Neuronal stem cell (in vitro differentiated cells): ENCODE measurements around the gene ZNF618.
A peak's percentile ranks its signal among the peaks of the same experiment; 100 is the strongest.

Experiments used
- DNase-seq: peaks from one replicate; pipeline ENCODE4 v3.0.0-alpha.2; 2013; ENCODE audit warnings: low spot score
- H2AFZ ChIP-seq: one replicate; pipeline ENCODE4 v1.6.1; 2013; ENCODE audit warnings: mild to moderate bottlenecking, low read length, inconsistent platforms
- H2AK5ac ChIP-seq: 2 replicates; pipeline ENCODE4 v1.6.1; 2013; ENCODE audit warnings: low read depth, mild to moderate bottlenecking, inconsistent platforms, low read length, moderate library complexity, mixed read lengths
- H2BK120ac ChIP-seq: 2 replicates; pipeline ENCODE4 v1.6.1; 2013; ENCODE audit warnings: low read depth, mild to moderate bottlenecking, inconsistent platforms, low read length, moderate library complexity, mixed read lengths
- H2BK12ac ChIP-seq: one replicate; pipeline ENCODE4 v1.6.1; 2013; ENCODE audit warnings: low read length, inconsistent platforms
- H2BK15ac ChIP-seq: 2 replicates; pipeline ENCODE4 v1.6.1; 2013; ENCODE audit warnings: mild to moderate bottlenecking, low read length, inconsistent platforms, mixed read lengths
- H2BK5ac ChIP-seq: one replicate; pipeline ENCODE4 v1.6.1; 2013; ENCODE audit warnings: inconsistent platforms, mild to moderate bottlenecking, low read length, moderate library complexity
- H3K14ac ChIP-seq: one replicate; pipeline ENCODE4 v1.6.1; 2013; ENCODE audit warnings: low read length, inconsistent platforms
- H3K18ac ChIP-seq: 2 replicates; pipeline ENCODE4 v1.6.1; 2013; ENCODE audit warnings: low read length, inconsistent platforms
- H3K23ac ChIP-seq: 2 replicates; pipeline ENCODE4 v1.6.1; 2013; ENCODE audit warnings: low read depth, mild to moderate bottlenecking, mixed read lengths, low read length, inconsistent platforms; ENCODE audit not compliant: poor library complexity
- H3K27ac ChIP-seq: replicated peaks from 3 replicates; pipeline ENCODE4 v1.5.1; 2013; ENCODE audit warnings: low read length, inconsistent platforms
- H3K27me3 ChIP-seq, 3 experiments: 2 replicates each; pipeline ENCODE4 v1.6.1; 2013; ENCODE audit warnings: low read length in 3 of 3, mild to moderate bottlenecking in 2 of 3, inconsistent platforms in 1 of 3, low read depth in 1 of 3, mixed read lengths in 1 of 3, moderate library complexity in 1 of 3; ENCODE audit not compliant: control insufficient read depth in 3 of 3, insufficient read depth in 3 of 3
- H3K36me3 ChIP-seq, 2 donors: replicated peaks in 1 of 2; 2 replicates each; pipeline ENCODE4 v1.6.1; 2013; ENCODE audit warnings: low read length in 2 of 2; ENCODE audit not compliant: control insufficient read depth in 2 of 2, insufficient read depth in 2 of 2
- H3K4ac ChIP-seq: 2 replicates; pipeline ENCODE4 v1.6.1; 2013; ENCODE audit warnings: inconsistent platforms, mild to moderate bottlenecking, low read length, moderate library complexity
- H3K4me1 ChIP-seq, 2 donors: 1 replicate in 1 of 2; 2 replicates in 1 of 2; pipeline ENCODE4 v1.6.1; 2013; ENCODE audit warnings: low read length in 2 of 2, low read depth in 1 of 2; ENCODE audit not compliant: control insufficient read depth in 2 of 2, insufficient read depth in 1 of 2
- H3K4me2 ChIP-seq: one replicate; pipeline ENCODE4 v1.6.1; 2013; ENCODE audit warnings: mild to moderate bottlenecking, low read length, inconsistent platforms; ENCODE audit not compliant: insufficient read depth, poor library complexity, severe bottlenecking
- H3K4me3 ChIP-seq, 2 donors: 2 replicates each; pipeline ENCODE4 v1.5.1; 2013; ENCODE audit warnings: low read length in 2 of 2, mild to moderate bottlenecking in 2 of 2, inconsistent platforms in 1 of 2, moderate library complexity in 1 of 2
- H3K79me1 ChIP-seq: one replicate; pipeline ENCODE4 v1.6.1; 2013; ENCODE audit warnings: low read depth, mild to moderate bottlenecking, inconsistent platforms, low read length, moderate library complexity
- H3K9ac ChIP-seq: one replicate; pipeline ENCODE4 v1.6.1; 2013; ENCODE audit warnings: mild to moderate bottlenecking, low read depth, low read length, inconsistent platforms; ENCODE audit not compliant: poor library complexity
- H3K9me3 ChIP-seq, 2 donors: replicated peaks in 1 of 2; 2 replicates each; pipeline versions ENCODE3 to v1.6.1; 2013; ENCODE audit warnings: low read length in 2 of 2, mild to moderate bottlenecking in 2 of 2, inconsistent platforms in 1 of 2, low read depth in 1 of 2, mixed read lengths in 1 of 2, moderate library complexity in 1 of 2; ENCODE audit not compliant: control insufficient read depth in 2 of 2, insufficient read depth in 1 of 2
- H4K8ac ChIP-seq: one replicate; pipeline ENCODE4 v1.6.1; 2013; ENCODE audit warnings: low read depth, mild to moderate bottlenecking, inconsistent platforms, low read length, moderate library complexity
- H4K91ac ChIP-seq: one replicate; pipeline ENCODE4 v1.6.1; 2013; ENCODE audit warnings: low read length, low read depth, mild to moderate bottlenecking, inconsistent platforms; ENCODE audit not compliant: poor library complexity
- WGBS, 2 donors: extraction: QIAGEN DNeasy Blood & Tissue Kit; methylation state at CpG; one replicate each; pipeline ENCODE4 v1.1.7; 2013; ENCODE audit warnings: missing lambda C conversion rate in 2 of 2, mixed read lengths in 1 of 2; ENCODE audit not compliant: insufficient read length in 2 of 2, insufficient replicate concordance in 1 of 2; ENCODE audit errors: extremely low coverage in 2 of 2; 5-methylcytosine and 5-hydroxymethylcytosine counted together

The ZNF618 gene

GRCh38 chr9:114004221-114004716 is 128.2 kb downstream of the ZNF618 start:
- H3K4me3 ChIP-seq, result no peak overlapping the region
- H2BK120ac ChIP-seq, result no peak overlapping the region
- no peak overlapping the region for H3K23ac ChIP-seq
- no peak overlapping the region for H3K27ac ChIP-seq
- H3K14ac ChIP-seq, result no peak overlapping the region
- no peak overlapping the region for H2BK5ac ChIP-seq
- no peak for DNase-seq
- H3K9me3 ChIP-seq, result peaks cover 2% of the 10 kb centered on the region in 2 donors
- H3K4me2 ChIP-seq, result no peak overlapping the region
- H3K4ac ChIP-seq, result no peak overlapping the region
- no peak overlapping the region for H2AK5ac ChIP-seq
- no peak overlapping the region for H4K91ac ChIP-seq
- H3K4me1 ChIP-seq, result no peaks in the 10 kb centered on the region
- no CpG with 5 or more reads among the region's 15 CpGs for WGBS, 2 donors
- H2AFZ ChIP-seq, result no peak overlapping the region
- no peaks in the 10 kb centered on the region for H3K27me3 ChIP-seq
- peaks cover 54 to 93% of the 10 kb centered on the region in 2 donors for H3K36me3 ChIP-seq
- no peak overlapping the region for H4K8ac ChIP-seq
- H3K79me1 ChIP-seq, result no peaks in the 10 kb centered on the region
- no peak overlapping the region for H2BK15ac ChIP-seq
- no peak overlapping the region for H3K9ac ChIP-seq
- no peak overlapping the region for H3K18ac ChIP-seq
- H2BK12ac ChIP-seq, result no peak overlapping the region

- Histone ChIP-seq H2BK120ac (no peak overlapping the region), H3K14ac (no peak overlapping the region), H2AFZ (no peak overlapping the region), H2BK15ac (no peak overlapping the region), H3K79me1 (no peaks in the 10 kb centered on the region), H3K4ac (no peak overlapping the region), H3K27me3 (no peaks in the 10 kb centered on the region), H4K8ac (no peak overlapping the region), H3K4me3 (no peak overlapping the region), H2BK5ac (no peak overlapping the region), H3K4me1 (no peaks in the 10 kb centered on the region), H2AK5ac (no peak overlapping the region), H4K91ac (no peak overlapping the region), H3K4me2 (no peak overlapping the region), H3K23ac (no peak overlapping the region), H3K36me3 (peaks cover 44 to 88% of the 10 kb centered on the region in 2 donors), H3K9ac (peak overlapping the region; percentile 39), H3K27ac (no peak overlapping the region), H2BK12ac (no peak overlapping the region), H3K9me3 (peaks cover 2% of the 10 kb centered on the region in 2 donors), H3K18ac (no peak overlapping the region)
- WGBS, 2 donors, result no CpG with 5 or more reads among the region's 9 CpGs
- DNase-seq, result no peak
Measured at GRCh38 chr9:114005371-114006154, 129.5 kb downstream of the ZNF618 start.

- WGBS, 2 donors, result no CpG with 5 or more reads among the region's 4 CpGs
Measured at GRCh38 chr9:114006155-114006550, 130.0 kb downstream of the ZNF618 start.

GRCh38 chr9:114006931-114007691 is 131.0 kb downstream of the ZNF618 start:
- Histone ChIP-seq H3K9ac (no peak overlapping the region), H2AFZ (no peak overlapping the region), H2BK120ac (no peak overlapping the region), H2BK15ac (no peak overlapping the region), H3K27ac (no peak overlapping the region), H3K79me1 (no peaks in the 10 kb centered on the region), H3K4me2 (no peak overlapping the region), H3K4me3 (no peak overlapping the region), H3K9me3 (peaks cover 4 to 7% of the 10 kb centered on the region in 2 donors), H3K36me3 (peaks cover 43 to 86% of the 10 kb centered on the region in 2 donors), H3K18ac (no peak overlapping the region), H2AK5ac (no peak overlapping the region), H3K23ac (no peak overlapping the region), H2BK12ac (no peak overlapping the region), H3K4me1 (no peaks in the 10 kb centered on the region), H4K91ac (no peak overlapping the region), H3K14ac (no peak overlapping the region), H3K4ac (no peak overlapping the region), H3K27me3 (no peaks in the 10 kb centered on the region), H4K8ac (no peak overlapping the region), H2BK5ac (no peak overlapping the region)
- no peak for DNase-seq
- WGBS, 2 donors, result no CpG with 5 or more reads among the region's 10 CpGs

More at GRCh38 chr9:114006155-114006550, 130.0 kb downstream of the ZNF618 start:
- Histone ChIP-seq H3K27ac (no peak overlapping the region), H3K27me3 (no peaks in the 10 kb centered on the region), H4K8ac (no peak overlapping the region), H3K4me2 (no peak overlapping the region), H3K36me3 (peaks cover 45 to 87% of the 10 kb centered on the region in 2 donors), H3K4ac (no peak overlapping the region), H3K4me3 (no peak overlapping the region), H3K23ac (no peak overlapping the region), H3K4me1 (no peaks in the 10 kb centered on the region), H3K18ac (no peak overlapping the region), H4K91ac (no peak overlapping the region), H3K9ac (peak overlapping the region; percentile 39), H2BK5ac (no peak overlapping the region), H2AFZ (no peak overlapping the region), H2BK12ac (no peak overlapping the region), H3K14ac (no peak overlapping the region), H3K9me3 (peaks cover 2% of the 10 kb centered on the region in 2 donors), H2BK15ac (no peak overlapping the region), H2AK5ac (no peak overlapping the region), H3K79me1 (no peaks in the 10 kb centered on the region), H2BK120ac (no peak overlapping the region)
- DNase-seq, result no peak
